Lower lobe of right lung (tissue), 1 donor: ENCODE data around the gene GRAMD1C. TPM values are rescaled to one million over a fixed set of nuclear protein-coding genes. Genes with fewer than 3 reads are reported as not detected.

Experiments used
- total RNA-seq: library from RNA; stranded (reverse); fragmentation: NEBNext Ultra II Directional; extraction: Animal tissue kit (Norgen Biotek cat#: 25700); gene quantifications from one replicate; pipeline ENCODE4 v1.2.1, GENCODE V29; 2021
- donor health status: DM: no; HTN: yes; CAD: no; lungs with severe emphysema.

Gene GRAMD1C
- total RNA-seq, 1 donor from 2014 or later = 9.2 TPM

Other genes with a start within 250 kb of the GRAMD1C start
- gene USF3, start 142.1 kb upstream of the GRAMD1C start, total RNA-seq = 20.9 TPM
- 83.3 TPM for gene NAA50, start 92.5 kb upstream of the GRAMD1C start, total RNA-seq
- 104 TPM for gene ATP6V1A, start 91.8 kb upstream of the GRAMD1C start, total RNA-seq
- 9.7 TPM for gene ZDHHC23, start 109.2 kb downstream of the GRAMD1C start, total RNA-seq
- gene CCDC191, start 217.7 kb downstream of the GRAMD1C start, total RNA-seq = 6.4 TPM
- 22.2 TPM for gene QTRT2, start 217.9 kb downstream of the GRAMD1C start, total RNA-seq